Raji (cell line): Measurements from ENCODE around the gene CLK3.

Experiments
- POLR2A ChIP-seq: IDR thresholded peaks from 2 replicates; pipeline ENCODE4 v1.6.1; 2011; ENCODE audit warnings: low read depth, low read length, control low read depth; ENCODE audit not compliant: insufficient read depth

Gene CLK3

DNA sequence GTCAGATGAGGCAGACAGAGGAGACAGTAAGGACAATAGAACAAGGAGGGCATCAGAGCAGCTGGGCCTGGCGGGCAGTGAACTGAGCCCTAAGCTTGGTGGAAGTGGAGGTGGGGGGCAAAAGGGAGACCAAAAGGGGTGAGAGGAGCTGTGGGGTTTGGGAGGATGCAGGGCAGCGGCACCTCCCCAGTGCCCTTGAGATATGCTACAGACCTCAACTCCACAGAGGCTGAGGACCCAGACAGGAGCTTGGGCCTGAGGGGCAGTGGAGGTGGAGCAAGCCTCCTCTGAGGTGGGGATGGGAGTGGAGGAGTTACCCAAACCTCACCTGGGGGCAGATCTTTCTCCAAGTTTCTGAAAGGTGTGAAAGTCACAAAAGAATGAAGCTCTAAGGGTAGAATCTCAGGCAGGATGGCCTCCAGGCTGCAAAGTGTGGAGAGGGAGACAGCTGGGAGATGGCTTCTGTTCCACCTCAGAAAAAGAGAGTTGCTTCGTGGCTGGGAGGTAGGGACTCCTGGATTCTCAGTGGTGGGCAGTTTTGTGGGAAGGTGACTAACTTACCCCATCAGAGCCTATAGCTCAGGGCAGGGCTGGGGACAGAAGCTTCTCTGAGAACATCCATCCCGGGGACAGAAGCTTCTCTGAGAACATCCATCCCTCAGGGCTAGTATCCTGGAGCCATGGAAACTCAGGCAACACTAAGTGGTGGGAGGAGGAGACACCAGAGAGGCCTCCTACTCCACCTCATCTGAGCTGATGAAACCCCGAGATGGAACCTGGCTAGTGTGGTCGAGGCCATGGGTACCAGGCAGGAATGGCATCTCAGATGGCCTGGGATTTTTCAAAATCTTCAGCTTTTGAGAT, 2.3 kb upstream of the CLK3 start:
- TF ChIP-seq POLR2A = no peak

DNA sequence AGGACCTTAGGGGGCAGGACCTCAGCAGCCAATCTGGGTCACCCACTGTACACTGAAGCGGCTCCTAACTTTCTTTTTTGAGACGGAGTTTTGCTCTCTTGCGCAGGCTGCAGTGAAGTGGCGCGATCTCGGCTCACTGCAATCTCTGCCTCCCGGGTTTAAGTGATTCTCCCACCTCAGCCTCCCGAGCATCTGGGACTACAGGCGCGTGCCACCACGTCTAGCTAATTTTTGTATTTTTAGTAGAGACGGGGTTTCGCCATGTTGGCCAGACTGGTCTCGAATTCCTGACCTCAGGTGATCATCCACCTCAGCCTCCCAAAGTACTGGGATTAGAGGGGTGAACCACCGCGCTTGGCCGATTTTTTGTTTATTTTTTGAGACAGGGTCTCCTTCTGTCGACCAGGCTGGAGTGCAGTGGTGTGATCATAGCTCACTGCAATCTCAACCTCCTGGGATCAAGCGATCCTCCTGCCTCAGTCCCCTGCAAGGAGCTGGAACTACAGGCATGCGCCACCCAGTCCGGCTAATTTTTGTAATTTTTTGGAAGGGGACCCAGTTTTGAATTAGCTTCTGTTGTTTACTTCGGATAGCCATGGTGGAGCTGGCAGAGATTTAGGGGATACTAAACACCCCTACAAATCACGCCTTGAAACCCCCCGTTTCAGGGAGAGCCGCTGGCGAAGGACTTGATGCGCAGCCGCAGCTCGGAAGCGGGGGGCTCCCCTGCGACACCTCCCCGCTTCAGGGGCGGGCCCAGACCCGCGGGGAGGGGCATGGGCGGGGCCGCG, 1.5 kb upstream of the CLK3 start:
- no peak for TF ChIP-seq POLR2A

DNA sequence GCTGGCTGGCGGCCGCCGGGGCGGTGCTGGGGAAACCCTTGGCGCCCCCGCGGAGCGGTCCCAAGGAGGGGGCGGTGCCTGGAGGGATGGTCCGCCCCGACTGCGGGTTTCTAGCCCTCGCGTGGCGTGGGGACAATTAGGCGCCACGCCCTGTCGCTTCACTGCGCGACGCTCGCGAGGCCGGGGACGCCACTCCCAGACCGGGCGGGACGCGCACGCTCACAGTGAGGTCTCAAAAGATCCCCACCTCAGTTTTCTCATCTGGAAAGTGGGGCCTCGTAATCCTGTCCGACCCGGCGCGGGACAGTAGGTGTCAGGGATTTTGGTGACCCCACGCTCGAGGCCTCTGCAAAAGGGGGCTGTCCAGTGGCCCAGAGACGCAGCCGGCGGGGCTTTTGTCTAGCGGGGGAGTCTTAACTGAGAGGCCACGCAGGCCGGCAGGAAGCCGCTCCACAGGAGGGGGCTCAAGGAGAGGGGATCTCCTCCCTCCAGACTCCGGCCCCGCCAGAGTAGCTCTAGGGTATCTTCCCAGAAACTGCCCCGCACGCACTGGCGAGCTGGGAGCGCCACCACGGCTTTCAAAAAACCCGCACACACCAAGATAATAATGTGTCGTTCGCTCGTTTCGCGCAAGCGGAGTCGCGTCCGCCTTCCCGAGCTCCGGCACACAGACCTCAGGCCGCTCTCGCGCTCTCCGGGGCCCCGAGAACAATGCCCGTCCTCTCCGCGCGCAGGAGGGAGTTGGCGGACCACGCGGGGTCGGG, 710 bp upstream of the CLK3 start:
- peak; percentile 61 for TF ChIP-seq POLR2A

DNA sequence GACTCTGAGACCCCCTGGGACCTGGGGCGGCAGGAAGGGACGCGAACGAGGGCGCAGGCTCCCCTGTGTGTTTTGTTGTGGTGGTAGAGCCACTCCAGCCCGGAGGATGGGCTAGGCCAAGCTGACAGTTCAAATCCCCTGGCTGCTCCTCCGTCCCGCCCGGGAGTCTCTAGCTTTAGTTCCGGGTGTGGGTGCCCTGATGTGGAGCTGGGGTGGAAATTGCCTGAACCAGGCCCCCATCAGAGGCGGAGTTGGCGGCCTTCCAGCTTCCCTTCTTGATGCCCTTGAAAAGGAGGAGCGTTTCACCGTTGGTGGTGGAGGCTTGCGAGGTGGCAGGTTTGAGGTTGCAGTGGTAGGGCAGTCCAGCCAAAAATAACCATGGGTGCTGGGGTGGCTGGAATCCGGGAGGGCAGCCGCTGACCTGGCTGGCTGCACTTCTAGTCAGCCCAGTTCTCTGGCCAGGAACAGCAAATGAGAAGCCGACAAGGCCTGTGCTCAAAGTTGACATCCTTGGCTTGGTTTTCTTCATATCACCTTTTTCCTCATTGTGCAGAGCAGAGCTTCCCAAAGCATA, 817 bp downstream of the CLK3 start:
- TF ChIP-seq POLR2A = no peak; the same call in 1 of the 2 replicates

DNA sequence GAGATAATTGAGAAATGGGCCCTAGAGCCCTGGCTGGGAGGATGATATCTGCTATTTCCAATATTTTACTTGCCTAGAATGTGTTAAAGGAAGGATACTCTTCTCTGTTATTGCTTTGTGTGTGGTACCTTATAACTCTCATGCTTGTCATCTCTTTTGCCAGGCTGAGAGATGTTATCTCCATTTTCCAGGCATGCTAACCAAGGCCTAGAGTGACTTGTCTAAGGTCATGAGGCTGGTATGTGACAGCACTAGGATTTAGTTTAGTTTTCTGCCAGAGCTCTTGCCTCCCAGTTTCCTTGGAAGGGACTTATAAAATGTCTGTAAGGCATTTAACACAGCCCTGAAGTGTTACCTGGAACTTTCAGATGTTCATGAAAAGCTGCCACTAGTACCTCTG, 1.4 kb downstream of the CLK3 start:
- TF ChIP-seq POLR2A = no peak

DNA sequence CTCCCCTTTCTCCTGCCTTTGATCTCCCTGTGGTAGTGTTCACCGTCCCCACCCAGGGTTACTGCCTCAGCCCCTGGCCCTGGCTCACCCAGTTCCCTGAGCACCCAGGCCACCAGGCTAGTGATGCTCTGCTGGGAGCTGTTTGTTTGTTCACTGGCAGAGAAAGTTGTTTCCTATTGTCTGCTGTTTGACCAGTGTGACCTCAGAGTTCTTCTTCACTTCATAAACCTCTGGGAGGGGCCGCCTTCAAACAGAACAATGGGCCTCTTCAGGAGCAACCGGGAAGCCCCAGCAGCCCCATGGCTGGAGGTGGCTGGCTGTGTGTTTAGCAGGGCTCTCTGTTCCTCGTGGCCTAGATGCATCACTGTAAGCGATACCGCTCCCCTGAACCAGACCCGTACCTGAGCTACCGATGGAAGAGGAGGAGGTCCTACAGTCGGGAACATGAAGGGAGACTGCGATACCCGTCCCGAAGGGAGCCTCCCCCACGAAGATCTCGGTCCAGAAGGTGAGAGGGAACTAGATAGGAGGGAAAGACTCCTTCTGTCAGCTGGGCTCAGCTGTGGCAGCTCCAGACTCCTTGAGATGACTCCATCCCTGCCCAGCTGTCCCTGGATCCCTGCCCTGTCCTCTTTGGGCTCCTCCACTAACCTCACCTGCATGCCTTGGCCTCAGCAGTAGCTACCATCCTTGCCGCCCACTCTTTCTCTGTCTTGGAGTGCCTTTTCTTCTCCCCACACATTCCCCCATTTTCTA, 3.4 kb downstream of the CLK3 start:
- no peak for TF ChIP-seq POLR2A

DNA sequence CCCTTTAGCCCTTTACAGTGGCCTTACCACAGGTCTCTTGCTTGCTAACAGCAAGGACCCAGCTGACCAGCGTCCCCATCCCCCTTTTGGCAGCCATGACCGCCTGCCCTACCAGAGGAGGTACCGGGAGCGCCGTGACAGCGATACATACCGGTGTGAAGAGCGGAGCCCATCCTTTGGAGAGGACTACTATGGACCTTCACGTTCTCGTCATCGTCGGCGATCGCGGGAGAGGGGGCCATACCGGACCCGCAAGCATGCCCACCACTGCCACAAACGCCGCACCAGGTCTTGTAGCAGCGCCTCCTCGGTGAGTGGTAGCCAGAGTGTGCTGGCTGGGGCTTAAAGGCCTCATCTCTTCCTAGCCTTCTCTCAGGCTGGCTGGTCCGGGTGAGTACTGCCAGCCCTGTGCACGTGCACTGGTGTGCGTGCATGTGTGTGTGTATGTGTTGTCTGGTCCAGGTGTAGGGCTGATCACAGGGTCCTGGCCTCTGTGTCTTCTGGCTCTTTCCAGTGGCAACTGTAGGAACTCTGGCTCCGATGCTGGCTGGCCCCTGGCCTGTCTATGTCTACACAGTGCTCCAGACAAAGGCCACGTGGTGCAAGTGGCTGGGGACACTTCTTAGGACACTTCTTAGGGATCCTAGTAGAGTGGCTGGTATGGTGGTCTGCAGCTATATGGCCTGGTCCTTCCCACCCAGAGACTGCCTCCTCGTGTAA, 4.4 kb downstream of the CLK3 start:
- no peak for TF ChIP-seq POLR2A

DNA sequence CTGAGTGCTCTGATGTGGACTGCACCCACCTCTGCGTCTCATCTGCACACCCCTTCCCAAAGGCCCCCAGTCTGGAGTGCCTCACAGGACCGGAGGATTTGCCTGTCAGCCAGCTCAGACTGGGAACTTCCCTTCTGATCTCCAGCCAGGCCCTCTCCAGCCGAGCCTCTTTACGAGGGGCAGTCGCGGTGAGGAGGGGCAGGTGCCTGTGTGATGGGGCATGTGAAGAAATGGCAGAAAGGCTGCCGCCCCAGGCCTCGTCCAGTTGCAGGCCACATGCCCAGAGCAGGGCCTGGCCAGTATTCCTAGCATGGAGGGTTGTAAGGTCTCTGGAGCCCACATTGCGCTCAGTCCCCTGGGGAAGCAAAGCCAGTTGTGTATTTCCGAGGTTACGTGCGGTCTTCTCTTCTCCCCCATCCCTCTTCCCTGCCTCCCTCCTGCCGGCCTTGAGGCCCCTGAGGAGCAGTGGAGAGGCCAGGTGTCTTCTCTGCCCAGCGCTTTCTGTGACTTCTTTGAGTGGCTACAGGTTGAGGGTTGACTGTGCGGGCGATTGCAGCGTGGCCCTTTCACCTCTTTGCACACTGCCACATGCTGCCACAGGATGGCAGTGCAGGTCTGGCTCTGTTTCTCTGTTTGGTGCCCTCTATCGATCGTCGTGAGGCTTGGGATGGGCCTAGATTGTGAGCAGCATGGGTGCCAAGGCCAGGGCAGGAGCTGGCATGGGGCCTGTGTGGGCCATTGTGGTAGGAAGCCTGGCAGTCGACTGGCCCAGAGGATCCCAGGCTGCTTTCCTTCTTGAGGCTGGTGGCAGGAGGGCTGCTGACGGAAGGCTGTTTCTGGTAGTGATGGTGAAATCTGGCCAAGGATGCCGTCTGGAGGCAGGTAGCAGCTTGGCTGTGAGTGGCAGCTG, 5.3 kb downstream of the CLK3 start:
- TF ChIP-seq POLR2A = 0 out of 2 replicates have a peak, but pooled peaks have one; percentile 18

DNA sequence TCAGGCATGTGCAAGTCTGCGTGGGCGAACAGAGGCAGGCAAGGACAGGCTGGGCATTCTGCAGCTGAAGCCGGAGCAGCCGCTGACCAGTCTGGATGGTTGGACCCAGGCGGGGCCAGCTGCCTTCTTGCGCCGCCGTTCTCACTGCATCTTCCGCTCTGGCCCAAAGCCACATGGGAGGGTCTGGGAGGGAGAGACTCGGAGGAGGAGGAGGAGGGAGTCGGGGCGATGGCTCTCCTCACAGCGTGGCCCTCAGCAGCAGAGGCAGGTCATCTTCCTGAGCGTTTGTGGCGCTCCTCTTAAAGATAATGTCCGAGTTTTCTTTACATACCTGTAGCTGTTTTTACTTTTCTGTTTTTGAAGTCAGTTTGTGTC, 5.9 kb downstream of the CLK3 start:
- no peak for TF ChIP-seq POLR2A

DNA sequence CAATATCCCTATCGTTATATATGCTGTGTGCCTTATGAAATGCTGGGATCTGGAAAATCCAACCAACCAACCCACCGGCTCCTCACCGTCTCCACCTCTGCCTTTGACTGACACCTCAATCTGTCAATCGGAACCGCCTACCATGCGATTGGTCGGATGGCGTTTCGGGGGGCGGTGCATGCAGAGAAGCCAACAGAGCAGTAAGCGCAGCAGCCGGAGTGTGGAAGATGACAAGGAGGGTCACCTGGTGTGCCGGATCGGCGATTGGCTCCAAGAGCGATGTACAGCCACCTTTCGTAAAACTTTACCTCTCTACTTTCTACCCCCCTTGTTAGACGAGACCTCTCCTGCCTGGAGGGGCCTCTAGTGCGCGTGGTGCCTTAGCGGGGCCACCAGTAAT, 6.3 kb downstream of the CLK3 start:
- TF ChIP-seq POLR2A = no peak

DNA sequence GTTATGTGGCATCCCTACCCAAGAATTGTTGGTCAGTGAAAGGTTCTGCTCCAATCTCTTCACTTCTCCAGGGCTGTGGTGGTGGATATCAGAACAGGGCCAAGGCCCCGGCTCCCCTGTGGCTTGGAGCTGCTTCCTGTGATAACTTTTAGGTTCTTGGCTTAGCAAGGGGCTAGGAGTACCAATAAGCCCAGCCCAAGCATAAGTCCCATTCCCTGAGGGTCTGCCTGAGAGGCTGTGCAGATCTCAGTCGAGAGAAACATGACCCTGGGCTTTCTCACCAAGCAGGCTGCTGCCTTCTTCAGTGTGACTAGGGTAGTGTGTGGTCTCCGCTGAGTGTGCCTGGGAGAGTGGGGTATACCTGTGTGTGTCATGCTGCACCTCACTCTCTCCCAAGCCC, 7.1 kb downstream of the CLK3 start:
- no peak for TF ChIP-seq POLR2A

DNA sequence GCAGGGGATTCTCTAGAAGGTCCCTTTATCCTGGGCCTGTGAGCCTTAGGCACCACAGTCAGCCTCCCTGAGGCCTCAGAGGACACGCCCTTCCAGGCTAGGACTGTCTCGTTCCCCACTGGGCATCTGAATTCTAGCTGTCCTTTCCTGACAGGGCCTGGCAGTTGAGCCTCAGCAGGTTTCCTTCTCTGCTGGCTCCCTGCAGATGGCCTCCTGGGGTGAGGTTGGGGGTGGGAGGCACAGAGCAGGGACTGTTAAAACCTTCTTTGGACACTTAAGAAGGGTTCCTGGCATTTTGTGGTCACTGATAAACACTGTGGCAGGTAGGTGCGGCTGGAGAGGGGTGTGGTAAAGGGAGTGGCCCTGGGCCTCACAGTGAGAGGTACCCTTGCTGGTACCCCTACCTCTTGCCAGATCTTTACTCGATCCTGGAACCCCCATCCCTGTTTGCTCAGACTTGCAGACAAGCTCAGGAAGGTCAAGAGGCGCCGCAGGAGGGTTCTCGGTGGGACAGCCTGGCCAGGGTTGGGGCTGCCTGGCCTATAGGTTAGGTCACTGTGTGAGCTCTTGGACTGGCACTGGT, 8.5 kb downstream of the CLK3 start:
- no peak for TF ChIP-seq POLR2A
